ENCODE results near the gene IL17B. TPM values are rescaled to one million over a fixed set of nuclear protein-coding genes. Genes with fewer than 3 reads are reported as not detected.

IL17B gene
- total RNA-seq, 1 experiment from 2014 or later, result not detected

DNA sequence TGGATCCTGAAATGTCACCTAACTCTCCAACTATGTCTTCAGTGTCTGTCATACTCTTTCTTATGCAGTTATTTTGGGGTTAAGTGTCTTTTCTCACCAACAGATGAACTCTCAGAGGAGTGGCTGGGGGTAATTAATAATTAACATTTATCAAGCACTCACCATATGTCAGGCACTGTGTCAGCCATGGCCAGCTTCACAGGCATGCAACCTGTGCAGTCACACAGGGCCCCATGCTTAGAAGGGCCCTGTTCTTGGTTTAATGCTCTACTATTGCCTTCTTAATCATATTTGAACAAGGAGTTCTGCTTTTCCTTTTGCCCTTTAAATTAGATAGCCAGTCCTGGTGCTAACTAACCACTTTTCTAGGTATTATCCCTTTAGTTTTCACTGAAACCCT lies 37.2 kb downstream of the IL17B start:
- DNase-seq, result no peak
- H3K36me3 ChIP-seq (ENCODE audit: low read depth), result peaks cover 1% of the 10 kb centered on the region
- H3K79me2 ChIP-seq (ENCODE audit: low read depth), result peaks cover 14% of the 10 kb centered on the region
- no peaks in the 10 kb centered on the region for H3K9me3 ChIP-seq (ENCODE audit: insufficient read depth, low read depth)
- H3K27me3 ChIP-seq (ENCODE audit: insufficient read depth, low read depth), result no peaks in the 10 kb centered on the region
- H3K9me2 ChIP-seq (ENCODE audit: insufficient read depth), result no peaks in the 10 kb centered on the region
- TF ChIP-seq CTCF (conservative IDR thresholded peaks at IDR 0.05) (no peak), EZH2 (IDR thresholded peaks at IDR 0.05; ENCODE audit: low read depth) (no peak)
- H3K4me2 ChIP-seq, result no peak overlapping the region
- BruUV-seq (replicated peaks), result no TSS peak
- H3K4me1 ChIP-seq (replicated peaks; ENCODE audit: insufficient read depth), result peaks cover 21% of the 10 kb centered on the region
- no peak overlapping the region for H3K4me3 ChIP-seq
- H3F3A ChIP-seq (ENCODE audit: insufficient read depth, low read depth), result peaks cover 18% of the 10 kb centered on the region; the same call in 1 of the 2 replicates
- intact Hi-C loops (cut with micrococcal nuclease; ENCODE audit: unreplicated experiment), result no loop called here
- ChIA-PET POLR2A (ENCODE audit: unreplicated experiment) (no interaction called here), CTCF (no interaction called here)
- no peak overlapping the region for H2AFZ ChIP-seq
- no peaks in the 10 kb centered on the region for H4K20me1 ChIP-seq (ENCODE audit: insufficient read depth)
- H3K27ac ChIP-seq, result no peak overlapping the region

DNA sequence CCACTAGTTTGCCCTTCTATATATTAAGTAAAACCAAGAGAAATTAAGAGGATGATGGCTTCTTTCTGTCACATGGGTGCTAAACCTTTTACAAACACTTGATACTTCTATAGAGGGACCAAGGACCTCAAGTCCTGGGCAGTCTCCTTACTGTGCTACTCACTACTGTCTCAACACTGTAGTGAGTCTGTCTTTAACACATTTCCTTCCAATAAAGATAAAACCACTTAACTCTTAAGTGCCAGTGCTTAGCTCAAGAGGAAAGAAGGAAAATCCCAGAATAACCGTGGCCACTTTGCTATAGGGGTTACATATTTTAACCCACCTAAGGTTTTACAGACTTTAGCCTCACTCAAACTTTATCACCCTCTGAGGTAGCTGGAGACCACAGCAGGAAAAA lies 38.2 kb downstream of the IL17B start:
- no peaks in the 10 kb centered on the region for H3K9me2 ChIP-seq (ENCODE audit: insufficient read depth)
- no peak overlapping the region for H2AFZ ChIP-seq
- H3K4me2 ChIP-seq, result no peak overlapping the region
- H3F3A ChIP-seq (ENCODE audit: insufficient read depth, low read depth), result peaks cover 24% of the 10 kb centered on the region; the same call in 1 of the 2 replicates
- no peaks in the 10 kb centered on the region for H3K9me3 ChIP-seq (ENCODE audit: insufficient read depth, low read depth)
- BruUV-seq (replicated peaks), result no TSS peak
- intact Hi-C loops (cut with micrococcal nuclease; ENCODE audit: unreplicated experiment), result no loop called here
- no peak overlapping the region for H3K4me3 ChIP-seq
- TF ChIP-seq CTCF (conservative IDR thresholded peaks at IDR 0.05), result no peak
- TF ChIP-seq EZH2 (IDR thresholded peaks at IDR 0.05; ENCODE audit: low read depth), result no peak
- peaks cover 6% of the 10 kb centered on the region for H3K79me2 ChIP-seq (ENCODE audit: low read depth)
- POLR2A ChIA-PET (ENCODE audit: unreplicated experiment), result no interaction called here
- peaks cover 19% of the 10 kb centered on the region for H3K4me1 ChIP-seq (replicated peaks; ENCODE audit: insufficient read depth)
- H4K20me1 ChIP-seq (ENCODE audit: insufficient read depth), result no peaks in the 10 kb centered on the region
- no peaks in the 10 kb centered on the region; the same call in 1 of the 2 replicates for H3K36me3 ChIP-seq (ENCODE audit: low read depth)
- CTCF ChIA-PET, result no interaction called here
- DNase-seq, result no peak
- H3K27me3 ChIP-seq (ENCODE audit: insufficient read depth, low read depth), result no peaks in the 10 kb centered on the region
- H3K27ac ChIP-seq, result no peak overlapping the region

DNA sequence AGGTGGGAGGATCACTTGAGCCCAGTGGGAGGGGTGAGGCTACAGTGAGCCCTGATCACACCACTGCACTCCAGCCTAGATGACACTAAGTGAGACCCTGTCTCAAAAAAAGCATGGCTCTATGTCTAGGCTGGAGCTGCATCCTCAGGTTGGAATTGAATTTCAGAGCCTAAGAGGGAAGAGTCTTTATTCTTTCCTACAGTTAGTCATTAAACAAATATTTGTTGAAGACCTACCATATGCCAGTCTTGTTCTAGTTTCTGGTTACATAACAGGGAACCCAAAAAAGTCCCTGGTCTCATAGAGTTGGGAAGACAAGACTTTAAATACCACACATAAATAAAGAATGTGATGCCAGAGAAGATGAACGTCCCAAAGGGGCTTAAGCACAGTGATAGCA lies 40.7 kb downstream of the IL17B start:
- Histone ChIP-seq H3K27ac (0 out of 2 replicates have a peak overlapping the region, but pooled peaks have one; percentile 28), H3K79me2 (ENCODE audit: low read depth) (no peaks in the 10 kb centered on the region), H3K36me3 (ENCODE audit: low read depth) (no peaks in the 10 kb centered on the region; the same call in 1 of the 2 replicates), H4K20me1 (ENCODE audit: insufficient read depth) (no peaks in the 10 kb centered on the region), H3K4me1 (replicated peaks; ENCODE audit: insufficient read depth) (peaks cover 19% of the 10 kb centered on the region), H3K9me2 (ENCODE audit: insufficient read depth) (no peaks in the 10 kb centered on the region), H3K4me2 (no peak overlapping the region), H3F3A (ENCODE audit: insufficient read depth, low read depth) (peaks cover 9% of the 10 kb centered on the region; the same call in 1 of the 2 replicates), H3K27me3 (ENCODE audit: insufficient read depth, low read depth) (no peaks in the 10 kb centered on the region), H3K4me3 (no peak overlapping the region), H3K9me3 (ENCODE audit: insufficient read depth, low read depth) (no peaks in the 10 kb centered on the region), H2AFZ (no peak overlapping the region)
- ChIA-PET CTCF (no interaction called here), POLR2A (ENCODE audit: unreplicated experiment) (interaction anchor here (0.7 kb wide), 2 partner anchors 21 to 127 kb away, joined by 3 read pairs; no protein-coding TSS in a partner anchor)
- intact Hi-C loops (cut with micrococcal nuclease; ENCODE audit: unreplicated experiment), result no loop called here
- TF ChIP-seq EZH2 (IDR thresholded peaks at IDR 0.05; ENCODE audit: low read depth), result no peak
- TF ChIP-seq CTCF (conservative IDR thresholded peaks at IDR 0.05), result no peak
- DNase-seq, result peak in 1 of 2 experiments; percentile 40
- BruUV-seq (replicated peaks), result no TSS peak
